Esophagus mucosa (tissue), 1 donor: Measurements from ENCODE around the gene AFG1L. TPM values are rescaled to one million over a fixed set of nuclear protein-coding genes. Genes with fewer than 3 reads are reported as not detected.
"Not testable (repeated sequence)": the region's sequence is repeated elsewhere in the genome, so short reads cannot be mapped to it uniquely, and the experiment has no call there.

Source experiments
- ATAC-seq: fragments of 200-7000 bp; cut with Tn5 transposase; one replicate; pipeline ENCODE4 v1.9.1; 2020
- total RNA-seq: library from RNA; stranded (reverse); gene quantifications from one replicate; pipeline ENCODE4 v1.2.4, GENCODE V29; 2023
- donor health status: DM: yes; HTN: yes; CAD: no.

Gene AFG1L
- total RNA-seq, 1 donor from 2014 or later: 7.6 TPM

- no peak for ATAC-seq
Observed at GRCh38 chr6:108291091-108291490, 3.8 kb upstream of the AFG1L start.

DNA sequence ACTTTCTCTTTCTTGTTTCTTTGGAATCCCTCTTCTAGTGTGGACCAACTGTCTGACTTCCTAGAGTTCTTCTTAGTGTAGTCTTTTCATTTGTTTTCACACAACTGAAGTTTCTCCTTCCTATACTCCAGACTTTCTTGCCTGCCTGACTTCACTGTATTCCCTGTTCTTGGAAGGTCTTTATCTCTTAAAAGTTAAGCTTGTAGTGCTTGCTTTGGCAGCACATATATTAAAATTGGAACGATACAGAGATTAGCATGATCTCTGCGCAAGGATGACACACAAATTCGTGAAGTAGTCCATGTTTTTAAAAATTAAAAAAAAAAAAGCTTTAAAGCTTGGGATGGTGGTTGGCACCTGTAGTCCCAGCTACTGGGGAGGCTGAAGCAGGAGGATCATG lies 2.3 kb upstream of the AFG1L start:
- ATAC-seq: not testable (repeated sequence)

DNA sequence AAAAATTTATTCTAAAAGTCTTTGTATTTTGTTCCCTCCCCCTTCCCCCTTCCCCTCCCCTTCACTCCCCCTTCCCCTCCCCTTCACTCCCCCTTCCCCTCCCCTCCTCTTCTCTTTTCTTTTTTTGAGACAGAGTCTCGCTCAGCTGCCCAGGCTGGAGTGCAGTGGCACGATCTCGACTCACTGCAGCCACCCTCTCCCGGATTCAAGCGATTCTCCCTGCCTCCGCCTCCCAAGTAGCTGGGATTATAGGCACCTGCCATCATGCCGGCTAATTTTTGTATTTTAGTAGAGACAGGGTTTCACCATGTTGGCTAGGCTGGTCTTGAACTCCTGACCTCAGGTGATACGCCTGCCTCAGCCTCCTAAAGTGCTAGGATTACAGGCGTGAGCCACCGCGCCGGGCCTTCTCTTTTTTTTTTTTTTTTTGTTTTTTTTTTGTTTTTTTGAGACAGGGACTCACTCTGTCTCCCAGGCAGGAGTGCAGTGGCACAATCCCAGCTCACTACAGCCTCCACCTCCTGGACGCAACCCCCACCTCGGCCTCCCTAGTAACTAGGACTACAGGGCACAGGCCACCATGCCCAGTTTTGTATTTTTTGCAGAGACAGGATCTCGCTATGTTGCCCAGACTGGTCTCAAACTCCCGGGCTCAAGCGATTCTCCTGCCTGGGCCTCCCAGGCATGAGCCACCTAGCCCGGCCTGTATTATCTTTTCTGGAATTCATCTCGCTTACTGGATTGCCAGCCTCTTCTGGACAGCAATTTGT lies 1.1 kb upstream of the AFG1L start:
- no peak for ATAC-seq

DNA sequence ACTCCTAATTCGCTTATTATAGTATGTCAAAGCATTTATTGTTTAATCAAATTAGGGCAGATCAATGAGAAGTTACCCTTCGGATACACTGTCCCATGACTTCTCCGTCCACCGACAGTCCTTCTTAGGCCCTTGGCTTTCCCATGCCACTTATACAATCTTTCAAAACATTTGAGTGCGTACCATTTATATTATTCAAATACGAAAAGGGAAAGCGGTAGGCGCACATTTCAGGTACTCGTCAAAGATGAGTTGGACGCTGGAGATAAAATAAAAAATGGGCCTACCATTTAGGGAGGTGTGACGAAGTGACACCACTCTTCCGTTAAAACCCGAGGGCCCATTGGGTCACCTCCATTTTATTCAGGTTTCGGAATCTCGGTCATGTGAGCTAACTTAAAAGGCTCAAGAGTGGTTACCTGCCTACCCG lies 542 bp upstream of the AFG1L start:
- ATAC-seq: no peak

DNA sequence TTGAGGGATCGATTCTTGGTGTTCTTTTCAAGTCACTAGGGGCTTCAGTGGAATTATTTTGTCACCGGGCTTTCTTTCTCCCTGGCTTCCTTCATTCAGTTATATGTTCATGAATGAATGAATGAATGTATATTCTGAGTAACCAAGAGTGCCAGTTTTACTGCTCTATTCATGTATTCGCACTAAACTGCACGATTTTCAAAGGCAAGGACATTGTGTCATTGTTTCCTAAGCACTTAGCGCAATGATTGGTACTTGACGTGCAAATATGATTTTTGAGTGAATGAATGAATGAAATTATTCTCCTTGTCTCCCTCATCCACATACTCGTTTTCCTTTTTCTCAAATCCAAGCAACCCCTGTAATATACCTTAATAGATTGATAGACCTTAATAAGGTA lies 822 bp downstream of the AFG1L start:
- ATAC-seq: no peak

- ATAC-seq: no peak
Observed at GRCh38 chr6:108302386-108302785, 7.5 kb downstream of the AFG1L start.

GRCh38 chr6:108304646-108305045 lies 9.8 kb downstream of the AFG1L start:
- no peak for ATAC-seq

DNA sequence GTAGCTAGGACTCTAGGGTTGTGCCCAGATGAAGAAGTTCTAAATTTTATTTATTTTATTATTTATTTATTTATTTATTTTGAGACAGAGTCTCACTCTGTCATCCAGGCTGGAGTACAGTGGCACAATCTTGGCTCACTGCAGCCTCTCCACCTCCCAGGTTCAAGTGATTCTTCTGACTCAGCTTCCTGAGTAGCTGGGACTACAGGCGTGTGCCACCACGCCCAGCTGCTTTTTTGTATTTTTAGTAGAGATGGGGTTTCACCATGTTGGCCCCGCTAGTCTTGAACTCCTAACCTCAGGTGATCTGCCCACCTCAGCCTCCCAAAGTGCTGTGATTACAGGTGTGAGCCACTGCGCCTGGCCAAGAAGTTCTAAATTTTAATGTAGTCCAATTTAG lies 13.8 kb downstream of the AFG1L start:
- not testable (repeated sequence) for ATAC-seq

GRCh38 chr6:108309844-108310243 lies 15.0 kb downstream of the AFG1L start:
- ATAC-seq: no peak

GRCh38 chr6:108312605-108313004 lies 17.8 kb downstream of the AFG1L start:
- no peak for ATAC-seq

DNA sequence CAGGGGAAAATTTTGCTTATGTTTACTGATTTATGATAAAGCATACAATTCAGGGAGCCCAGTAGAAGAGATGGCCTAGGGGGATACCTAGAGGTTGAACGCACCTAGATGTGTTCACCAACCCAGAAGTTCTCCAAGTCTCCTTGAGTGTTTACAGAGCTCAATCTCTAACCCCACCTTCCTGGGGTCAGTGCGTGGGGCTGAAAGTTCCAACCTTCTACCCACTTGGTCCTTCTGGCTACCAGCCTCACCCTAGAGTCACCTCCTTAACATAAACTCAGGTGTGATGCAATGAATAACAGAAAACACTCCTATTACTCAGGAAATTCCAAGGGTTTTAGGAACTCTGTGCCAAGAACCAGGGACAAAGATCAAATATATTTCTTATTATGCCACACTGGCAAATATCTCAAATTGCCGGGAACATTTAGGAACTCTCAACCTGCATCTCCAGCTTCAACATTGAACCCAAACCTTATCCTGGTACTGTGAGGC lies 26.4 kb downstream of the AFG1L start:
- ATAC-seq: no peak

DNA sequence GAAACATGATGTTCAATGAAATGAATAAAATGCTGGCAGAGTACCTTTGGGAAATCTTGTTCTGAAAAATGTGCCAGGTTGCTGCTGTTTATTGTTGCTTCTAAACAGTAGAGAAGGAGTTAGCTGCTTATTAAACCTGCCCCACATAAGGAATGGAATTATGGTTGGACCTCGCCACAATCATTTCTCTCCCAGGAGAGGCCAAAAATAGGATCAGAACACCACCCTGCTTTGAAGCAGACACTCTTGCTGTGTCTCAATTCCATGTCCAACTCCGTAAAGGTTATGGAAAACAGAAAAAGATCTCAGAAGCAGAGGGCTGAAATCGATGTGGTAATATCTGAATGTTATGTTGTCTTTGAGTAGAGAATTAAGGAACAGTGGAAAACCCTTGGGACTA lies 27.9 kb downstream of the AFG1L start:
- no peak for ATAC-seq

- no peak for ATAC-seq
Observed at GRCh38 chr6:108323710-108324466, 29.0 kb downstream of the AFG1L start.

- not testable (repeated sequence) for ATAC-seq
Observed at GRCh38 chr6:108330221-108330785, 35.4 kb downstream of the AFG1L start.

GRCh38 chr6:108330806-108331205 lies 36.0 kb downstream of the AFG1L start:
- no peak for ATAC-seq

DNA sequence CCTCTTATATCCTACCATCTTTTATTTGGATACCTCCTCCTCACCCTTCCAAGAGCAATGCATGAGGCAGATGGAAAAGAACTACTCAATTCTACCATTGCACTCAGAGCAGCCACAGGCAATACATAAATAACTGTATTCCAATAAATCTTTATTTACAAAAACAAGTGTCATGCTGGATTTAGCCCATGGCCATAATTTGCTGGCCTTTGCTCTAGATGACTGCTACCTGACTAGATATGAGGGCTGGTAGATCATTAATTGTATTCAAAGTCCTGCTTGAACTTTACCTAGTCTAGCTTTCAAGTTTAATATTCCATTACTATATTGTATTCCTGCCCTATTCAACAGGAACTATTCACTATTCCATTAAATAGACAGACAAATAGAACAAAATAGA lies 37.1 kb downstream of the AFG1L start:
- ATAC-seq: no peak

- ATAC-seq: no peak
Observed at GRCh38 chr6:108336971-108337370, 42.1 kb downstream of the AFG1L start.

DNA sequence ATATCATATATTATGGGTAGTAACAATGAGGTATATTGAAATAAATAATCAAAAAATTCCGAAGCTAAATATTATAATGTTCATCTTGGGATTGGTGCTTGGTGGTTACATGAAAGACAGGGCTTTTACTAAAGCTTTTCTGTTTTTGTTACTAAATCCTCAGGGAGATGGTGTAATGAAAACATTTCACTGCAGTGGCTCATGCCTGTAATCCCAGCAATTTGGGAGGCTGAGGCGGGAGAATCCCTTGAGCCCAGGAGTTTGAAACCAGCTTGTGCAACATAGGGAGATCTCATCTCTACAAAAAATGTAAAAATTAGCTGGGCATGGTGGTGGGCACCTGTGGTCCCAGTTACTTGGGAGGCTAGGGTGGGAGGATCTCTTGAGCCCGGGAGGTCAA lies 42.9 kb downstream of the AFG1L start:
- no peak for ATAC-seq

DNA sequence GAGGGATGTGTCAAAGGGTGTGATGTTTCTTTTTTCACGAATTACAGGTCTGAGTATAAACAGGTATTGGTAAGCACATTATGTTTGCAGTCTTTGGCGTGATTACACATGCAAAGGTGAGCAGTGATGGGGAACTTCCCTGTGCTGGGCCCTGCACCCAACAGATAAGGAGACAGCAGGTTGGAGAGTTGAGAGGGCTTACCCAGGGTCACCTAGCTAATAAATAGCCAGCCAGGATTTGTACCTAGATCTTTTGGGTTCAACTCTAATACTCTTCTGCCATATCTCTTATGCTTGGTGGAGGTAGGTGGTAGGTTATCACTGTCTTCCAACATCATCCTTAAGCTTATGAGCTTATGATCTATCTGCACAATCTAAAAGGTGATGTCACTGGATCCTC lies 46.5 kb downstream of the AFG1L start:
- ATAC-seq: no peak

GRCh38 chr6:108343894-108344293 lies 49.0 kb downstream of the AFG1L start:
- no peak for ATAC-seq

DNA sequence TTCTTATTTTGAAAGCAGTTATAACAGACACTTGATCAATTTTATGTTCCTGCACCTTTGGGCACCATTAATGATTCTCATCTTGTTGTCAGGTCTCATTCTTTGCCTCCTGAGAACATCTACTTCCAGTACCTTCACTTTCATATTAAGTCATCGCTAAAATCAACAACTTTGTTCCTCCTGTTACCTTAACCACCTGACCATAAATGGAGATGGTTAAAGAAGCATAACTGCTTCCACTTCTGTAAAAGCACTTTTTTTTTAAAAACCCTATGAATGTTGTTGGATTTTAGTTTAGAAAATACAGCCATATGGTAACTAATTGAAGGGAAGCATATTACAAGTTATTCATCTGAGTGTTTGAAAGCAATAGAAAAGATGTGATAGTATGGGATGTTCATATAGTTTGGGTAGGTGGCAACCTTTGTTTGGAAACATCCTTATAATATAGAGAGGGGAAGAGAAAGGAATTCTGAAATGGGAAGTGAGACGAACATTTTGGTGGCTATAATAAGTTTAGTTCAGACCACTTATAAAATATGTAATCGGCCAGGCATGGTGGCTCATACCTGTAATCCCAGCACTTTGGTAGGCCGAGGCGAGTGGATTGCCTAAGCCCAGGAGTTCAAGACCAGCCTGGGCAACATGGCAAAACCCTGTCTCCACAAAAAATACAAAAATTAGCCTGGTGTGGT lies 53.9 kb downstream of the AFG1L start:
- peak; percentile 17 for ATAC-seq

- ATAC-seq: no peak
Observed at GRCh38 chr6:108350528-108350927, 55.7 kb downstream of the AFG1L start.

DNA sequence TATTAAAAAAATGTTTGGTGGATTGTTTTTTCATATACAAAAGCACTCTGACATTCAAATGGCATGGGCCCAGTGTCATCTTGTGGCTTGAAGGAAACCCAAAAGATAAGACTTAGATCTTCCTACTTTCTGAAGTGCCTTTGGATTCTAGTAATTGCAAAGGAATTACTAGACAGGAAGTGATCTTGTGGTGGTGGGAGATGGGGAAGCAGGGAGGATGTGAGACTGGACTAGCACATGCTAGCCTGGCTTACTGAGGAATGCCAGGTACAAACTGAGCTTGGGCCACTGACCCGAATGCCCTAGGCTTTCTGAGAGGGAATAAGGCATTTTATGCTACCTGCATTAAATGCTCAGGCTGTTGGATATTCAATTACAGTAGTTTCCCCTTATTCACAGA lies 59.0 kb downstream of the AFG1L start:
- ATAC-seq: no peak
